Germinal center (tissue), 1 donor: ENCODE data around the gene ATP8B1.

Experiments used
- DNase-seq: peaks from one replicate; pipeline ENCODE4 v3.0.0; 2012; ENCODE audit warnings: mixed read lengths, low spot score

ATP8B1 gene

GRCh38 chr18:57618910-57619309 lies 184.2 kb downstream of the ATP8B1 start:
- DNase-seq = no peak

GRCh38 chr18:57603871-57604270 lies 199.2 kb downstream of the ATP8B1 start:
- DNase-seq = no peak
